ENCODE results near the gene DYNC2H1.
A peak's percentile ranks its signal among the peaks of the same experiment; 100 is the strongest.

DYNC2H1 gene

GRCh38 chr11:103079833-103080232 lies 29.4 kb upstream of the DYNC2H1 start:
- DNase-seq = no peak
- H3K27me3 ChIP-seq (replicated peaks; ENCODE audit: control insufficient read depth, insufficient read depth, low read length, poor library complexity, severe bottlenecking) = no peaks in the 10 kb centered on the region
- no peak overlapping the region for H3K27ac ChIP-seq (ENCODE audit: insufficient read depth, low read length, poor library complexity, severe bottlenecking)
- peaks cover 29% of the 10 kb centered on the region for H3K36me3 ChIP-seq (ENCODE audit: control insufficient read depth, insufficient read depth, low read length)
- H3K9me3 ChIP-seq (ENCODE audit: control insufficient read depth, low read length) = no peaks in the 10 kb centered on the region
- H3K4me3 ChIP-seq (ENCODE audit: insufficient read depth, low read depth, low read length, poor library complexity, severe bottlenecking) = no peak overlapping the region
- H3K4me1 ChIP-seq (ENCODE audit: control insufficient read depth, insufficient read depth, low read length, poor library complexity, severe bottlenecking) = no peaks in the 10 kb centered on the region

- peaks cover 12% of the 10 kb centered on the region for H3K36me3 ChIP-seq (ENCODE audit: control insufficient read depth, insufficient read depth, low read length)
These were observed 23.4 kb upstream of the DYNC2H1 start for GRCh38 chr11:103085758-103086365.

GRCh38 chr11:103086461-103086860 lies 22.8 kb upstream of the DYNC2H1 start:
- DNase-seq = no peak
- Histone ChIP-seq H3K4me3 (ENCODE audit: insufficient read depth, low read depth, low read length, poor library complexity, severe bottlenecking) (no peak overlapping the region), H3K27me3 (replicated peaks; ENCODE audit: control insufficient read depth, insufficient read depth, low read length, poor library complexity, severe bottlenecking) (no peaks in the 10 kb centered on the region), H3K36me3 (ENCODE audit: control insufficient read depth, insufficient read depth, low read length) (peaks cover 12% of the 10 kb centered on the region), H3K27ac (ENCODE audit: insufficient read depth, low read length, poor library complexity, severe bottlenecking) (no peak overlapping the region), H3K4me1 (ENCODE audit: control insufficient read depth, insufficient read depth, low read length, poor library complexity, severe bottlenecking) (peaks cover 10% of the 10 kb centered on the region), H3K9me3 (ENCODE audit: control insufficient read depth, low read length) (no peaks in the 10 kb centered on the region)

More at GRCh38 chr11:103085758-103086365, 23.4 kb upstream of the DYNC2H1 start:
- H3K4me3 ChIP-seq (ENCODE audit: insufficient read depth, low read depth, low read length, poor library complexity, severe bottlenecking) = no peak overlapping the region
- H3K9me3 ChIP-seq (ENCODE audit: control insufficient read depth, low read length) = no peaks in the 10 kb centered on the region
- H3K27me3 ChIP-seq (replicated peaks; ENCODE audit: control insufficient read depth, insufficient read depth, low read length, poor library complexity, severe bottlenecking) = no peaks in the 10 kb centered on the region
- DNase-seq = no peak
- H3K27ac ChIP-seq (ENCODE audit: insufficient read depth, low read length, poor library complexity, severe bottlenecking) = no peak overlapping the region
- peaks cover 7% of the 10 kb centered on the region for H3K4me1 ChIP-seq (ENCODE audit: control insufficient read depth, insufficient read depth, low read length, poor library complexity, severe bottlenecking)

- Histone ChIP-seq H3K36me3 (ENCODE audit: control insufficient read depth, insufficient read depth, low read length) (no peaks in the 10 kb centered on the region), H3K27ac (ENCODE audit: insufficient read depth, low read length, poor library complexity, severe bottlenecking) (peak overlapping the region; percentile 85), H3K9me3 (ENCODE audit: control insufficient read depth, low read length) (no peaks in the 10 kb centered on the region), H3K27me3 (replicated peaks; ENCODE audit: control insufficient read depth, insufficient read depth, low read length, poor library complexity, severe bottlenecking) (no peaks in the 10 kb centered on the region), H3K4me1 (ENCODE audit: control insufficient read depth, insufficient read depth, low read length, poor library complexity, severe bottlenecking) (peaks cover 10% of the 10 kb centered on the region), H3K4me3 (ENCODE audit: insufficient read depth, low read depth, low read length, poor library complexity, severe bottlenecking) (peak overlapping the region; percentile 97)
- DNase-seq = no peak
These were observed 18.0 kb upstream of the DYNC2H1 start for GRCh38 chr11:103091064-103091800.

GRCh38 chr11:103091801-103092524 lies 17.3 kb upstream of the DYNC2H1 start, which contains the start of gene DCUN1D5:
TSS of gene DCUN1D5 (minus strand) at chr11:103092160. CDS start at chr11:103091872, 288 bp downstream.
- DNase-seq = peak; percentile 89 to 94 (median 90)
- Histone ChIP-seq H3K9me3 (ENCODE audit: control insufficient read depth, low read length) (no peaks in the 10 kb centered on the region), H3K36me3 (ENCODE audit: control insufficient read depth, insufficient read depth, low read length) (no peaks in the 10 kb centered on the region), H3K4me3 (ENCODE audit: insufficient read depth, low read depth, low read length, poor library complexity, severe bottlenecking) (peak within 1 kb of the TSS; percentile 97), H3K4me1 (ENCODE audit: control insufficient read depth, insufficient read depth, low read length, poor library complexity, severe bottlenecking) (peaks cover 10% of the 10 kb centered on the region), H3K27ac (ENCODE audit: insufficient read depth, low read length, poor library complexity, severe bottlenecking) (peak within 1 kb of the TSS; percentile 85), H3K27me3 (replicated peaks; ENCODE audit: control insufficient read depth, insufficient read depth, low read length, poor library complexity, severe bottlenecking) (no peaks in the 10 kb centered on the region)

GRCh38 chr11:103097279-103097678 lies 11.9 kb upstream of the DYNC2H1 start:
- Histone ChIP-seq H3K36me3 (ENCODE audit: control insufficient read depth, insufficient read depth, low read length) (no peaks in the 10 kb centered on the region), H3K27me3 (replicated peaks; ENCODE audit: control insufficient read depth, insufficient read depth, low read length, poor library complexity, severe bottlenecking) (no peaks in the 10 kb centered on the region), H3K4me1 (ENCODE audit: control insufficient read depth, insufficient read depth, low read length, poor library complexity, severe bottlenecking) (no peaks in the 10 kb centered on the region), H3K9me3 (ENCODE audit: control insufficient read depth, low read length) (no peaks in the 10 kb centered on the region), H3K4me3 (ENCODE audit: insufficient read depth, low read depth, low read length, poor library complexity, severe bottlenecking) (no peak overlapping the region), H3K27ac (ENCODE audit: insufficient read depth, low read length, poor library complexity, severe bottlenecking) (no peak overlapping the region)
- DNase-seq = no peak

DNA sequence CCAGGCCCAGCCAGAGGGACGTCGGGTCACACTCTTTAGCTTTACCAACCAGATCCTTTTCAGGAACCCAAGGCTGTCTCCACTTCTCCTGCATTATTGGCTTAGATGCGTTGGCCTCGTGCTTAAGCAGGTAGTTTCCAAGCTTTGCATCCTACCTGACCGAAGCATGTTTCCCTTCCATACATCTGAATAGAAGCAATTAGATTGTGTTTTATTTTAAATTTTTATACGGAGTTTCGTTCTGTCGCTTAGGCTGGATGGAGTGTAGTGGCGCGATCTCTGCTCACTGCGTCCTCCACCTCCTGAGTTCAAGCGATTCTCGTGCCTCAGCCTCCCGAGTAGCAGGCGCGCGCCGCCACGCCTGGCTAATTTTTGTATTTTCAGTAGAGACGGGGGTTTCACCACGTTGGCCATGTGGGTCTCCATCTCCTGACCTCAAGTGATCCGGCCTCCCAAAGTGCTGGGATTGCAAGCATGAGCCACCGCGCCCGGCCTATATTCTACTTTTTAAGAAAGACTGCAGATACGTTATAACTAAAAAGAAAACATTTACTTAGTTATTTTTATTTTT lies 677 bp downstream of the DYNC2H1 start:
- H3K4me3 ChIP-seq (ENCODE audit: insufficient read depth, low read depth, low read length, poor library complexity, severe bottlenecking) = peak overlapping the region; percentile 66
- peak overlapping the region; percentile 57 for H3K27ac ChIP-seq (ENCODE audit: insufficient read depth, low read length, poor library complexity, severe bottlenecking)
- H3K4me1 ChIP-seq (ENCODE audit: control insufficient read depth, insufficient read depth, low read length, poor library complexity, severe bottlenecking) = no peaks in the 10 kb centered on the region
- H3K9me3 ChIP-seq (ENCODE audit: control insufficient read depth, low read length) = no peaks in the 10 kb centered on the region
- no peaks in the 10 kb centered on the region for H3K27me3 ChIP-seq (replicated peaks; ENCODE audit: control insufficient read depth, insufficient read depth, low read length, poor library complexity, severe bottlenecking)
- H3K36me3 ChIP-seq (ENCODE audit: control insufficient read depth, insufficient read depth, low read length) = no peaks in the 10 kb centered on the region
- no peak for DNase-seq

- DNase-seq = no peak
- Histone ChIP-seq H3K36me3 (ENCODE audit: control insufficient read depth, insufficient read depth, low read length) (no peaks in the 10 kb centered on the region), H3K9me3 (ENCODE audit: control insufficient read depth, low read length) (no peaks in the 10 kb centered on the region), H3K27ac (ENCODE audit: insufficient read depth, low read length, poor library complexity, severe bottlenecking) (no peak overlapping the region), H3K4me3 (ENCODE audit: insufficient read depth, low read depth, low read length, poor library complexity, severe bottlenecking) (no peak overlapping the region), H3K27me3 (replicated peaks; ENCODE audit: control insufficient read depth, insufficient read depth, low read length, poor library complexity, severe bottlenecking) (no peaks in the 10 kb centered on the region), H3K4me1 (ENCODE audit: control insufficient read depth, insufficient read depth, low read length, poor library complexity, severe bottlenecking) (no peaks in the 10 kb centered on the region)
These were observed 1.2 kb downstream of the DYNC2H1 start for GRCh38 chr11:103110391-103110790.

DNA sequence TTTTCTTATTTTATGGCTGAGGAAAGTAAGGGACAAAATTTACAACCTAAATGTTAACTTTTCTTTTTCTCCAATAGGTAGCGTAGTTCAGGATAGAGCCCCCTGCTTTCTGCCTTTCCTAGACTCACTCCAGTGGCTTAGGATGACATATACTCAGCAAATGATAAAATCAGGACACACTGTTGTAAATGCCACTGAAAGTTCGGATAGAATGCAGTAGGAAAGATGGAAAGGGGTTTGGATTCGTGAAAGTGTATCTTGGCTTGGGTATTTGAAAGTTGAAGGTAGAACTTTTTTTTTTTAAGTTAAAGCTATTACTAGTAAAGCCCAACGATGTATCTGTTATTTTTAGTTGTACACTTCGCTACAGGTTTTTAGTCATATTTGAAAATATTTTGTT lies 2.2 kb downstream of the DYNC2H1 start:
- H3K36me3 ChIP-seq (ENCODE audit: control insufficient read depth, insufficient read depth, low read length) = no peaks in the 10 kb centered on the region
- no peaks in the 10 kb centered on the region for H3K4me1 ChIP-seq (ENCODE audit: control insufficient read depth, insufficient read depth, low read length, poor library complexity, severe bottlenecking)
- no peaks in the 10 kb centered on the region for H3K27me3 ChIP-seq (replicated peaks; ENCODE audit: control insufficient read depth, insufficient read depth, low read length, poor library complexity, severe bottlenecking)
- DNase-seq = no peak
- H3K27ac ChIP-seq (ENCODE audit: insufficient read depth, low read length, poor library complexity, severe bottlenecking) = no peak overlapping the region
- no peaks in the 10 kb centered on the region for H3K9me3 ChIP-seq (ENCODE audit: control insufficient read depth, low read length)
- H3K4me3 ChIP-seq (ENCODE audit: insufficient read depth, low read depth, low read length, poor library complexity, severe bottlenecking) = no peak overlapping the region

Data from effector memory CD4-positive, alpha-beta T cell (primary cell).